Transverse colon (tissue), 4 donors: Measurements from ENCODE around the gene ELP4.

Experiments
- CTCF ChIP-seq, 5 experiments: fragments of 200-600 bp in 3 of 5; fragments of 450-650 bp in 2 of 5; sonication (generic) in 3 of 5; IDR thresholded peaks; 1 replicate in 2 of 5; 2 replicates in 3 of 5; pipeline ENCODE4 v1.5.1; 2016 to 2017; ENCODE audit warnings: antibody characterized with exemption in 5 of 5, inconsistent platforms in 3 of 5, mild to moderate bottlenecking in 2 of 5, moderate library complexity in 1 of 5
- EP300 ChIP-seq: sonication (generic); formaldehyde crosslinking; IDR thresholded peaks from one replicate; pipeline ENCODE4 v1.6.1; 2017; ENCODE audit warnings: antibody characterized with exemption, low read depth
- POLR2A ChIP-seq: fragments of 450-650 bp; IDR thresholded peaks from one replicate; pipeline ENCODE4 v1.6.1; 2016; ENCODE audit warnings: antibody characterized with exemption, mild to moderate bottlenecking, moderate library complexity
- POLR2AphosphoS5 ChIP-seq, 3 donors: sonication (generic); formaldehyde crosslinking; IDR thresholded peaks; one replicate each; pipeline ENCODE4 v1.6.1; 2016; ENCODE audit warnings: antibody characterized with exemption in 3 of 3

- TF ChIP-seq POLR2AphosphoS5 (IDR thresholded peaks at IDR 0.05) (no peak), CTCF (IDR thresholded peaks at IDR 0.05) (no peak), POLR2A (no peak), EP300 (no peak)
These were observed 316.4 kb downstream of the ELP4 start for GRCh38 chr11:31825838-31826484.
